B cell (primary cell): ENCODE results near the gene GBP2.

ENCODE experiments used
- CTCF ChIP-seq: fragments of 200-600 bp; IDR thresholded peaks from one replicate; pipeline ENCODE4 v1.8.0; 2022; ENCODE audit warnings: antibody characterized with exemption, mild to moderate bottlenecking
- EZH2 ChIP-seq: IDR thresholded peaks from 2 replicates; pipeline ENCODE4 v1.6.1; 2012; ENCODE audit warnings: borderline replicate concordance, low read depth, mild to moderate bottlenecking, moderate library complexity, low read length; ENCODE audit not compliant: insufficient read depth, poor library complexity, severe bottlenecking

DNA sequence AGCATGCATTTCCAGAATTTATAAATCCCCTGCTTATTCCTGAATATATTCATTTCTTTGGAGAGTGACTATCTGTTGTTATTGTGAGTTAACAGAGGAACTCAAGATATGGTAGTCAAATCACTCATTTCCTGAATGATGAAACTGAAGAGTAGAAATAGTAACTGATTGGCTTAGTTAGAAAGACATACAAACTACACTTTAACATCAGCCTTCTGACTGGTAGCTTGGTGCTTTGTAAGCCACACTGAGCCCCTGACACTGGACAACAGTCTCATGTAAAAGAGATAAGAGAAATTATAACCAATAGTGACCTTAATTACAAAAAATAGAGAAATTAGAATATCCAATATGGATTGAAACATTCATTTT, 45.1 kb upstream of the GBP2 start:
- TF ChIP-seq CTCF: no peak
- no peak for TF ChIP-seq EZH2
